ENCODE measurements around the gene COL20A1. TPM values are rescaled to one million over a fixed set of nuclear protein-coding genes. Genes with fewer than 3 reads are reported as not detected.

Gene COL20A1
- total RNA-seq, 3 donors from 2014 or later: not detected

DNA sequence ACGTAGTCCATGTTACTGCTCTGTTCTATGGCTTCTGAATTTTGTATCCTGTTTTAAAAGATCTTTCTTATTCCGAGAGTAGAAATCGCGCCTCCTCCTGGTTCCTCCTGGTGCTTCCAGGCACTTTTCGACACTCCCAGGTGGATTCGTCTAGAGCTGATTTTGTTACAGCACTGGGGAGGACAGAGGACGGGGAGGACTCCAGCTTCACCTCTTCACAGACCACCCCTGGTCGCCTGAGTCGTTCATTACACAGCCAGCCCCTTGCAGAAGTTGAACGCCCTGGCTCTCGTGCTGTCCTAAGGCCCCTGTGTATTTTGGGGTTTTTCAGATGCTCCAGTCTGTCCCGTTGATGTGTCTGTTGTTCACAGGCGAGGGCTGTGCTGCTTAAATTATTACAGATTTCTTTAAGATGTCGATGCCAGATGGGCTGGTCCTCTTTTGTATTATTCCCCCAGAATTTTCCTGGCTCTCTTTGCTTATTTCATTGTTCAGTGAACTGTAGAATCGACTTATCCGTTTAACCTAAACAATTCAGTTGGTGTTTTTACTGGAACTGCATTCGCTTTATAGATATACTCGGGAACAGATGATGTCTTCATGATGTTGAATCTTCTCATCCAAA lies 30.5 kb downstream of the COL20A1 start:
- Histone ChIP-seq H3K36me3 (no peaks in the 10 kb centered on the region), H3K9me3 (no peaks in the 10 kb centered on the region), H3K27me3 (peaks cover 0 to 57% of the 10 kb centered on the region in 2 donors), H3K4me1 (no peaks in the 10 kb centered on the region), H3K4me3 (no peak overlapping the region), H3K27ac (no peak overlapping the region)
- intact Hi-C loops (cut with DNase I; ENCODE audit: low total_unique reads): no loop called here
- no peak for DNase-seq (ENCODE audit: low spot score in 2 of 2)
- TF ChIP-seq POLR2A (IDR thresholded peaks at IDR 0.05): no peak
- TF ChIP-seq POLR2AphosphoS5 (IDR thresholded peaks at IDR 0.05): no peak
- TF ChIP-seq, protein P1, sequence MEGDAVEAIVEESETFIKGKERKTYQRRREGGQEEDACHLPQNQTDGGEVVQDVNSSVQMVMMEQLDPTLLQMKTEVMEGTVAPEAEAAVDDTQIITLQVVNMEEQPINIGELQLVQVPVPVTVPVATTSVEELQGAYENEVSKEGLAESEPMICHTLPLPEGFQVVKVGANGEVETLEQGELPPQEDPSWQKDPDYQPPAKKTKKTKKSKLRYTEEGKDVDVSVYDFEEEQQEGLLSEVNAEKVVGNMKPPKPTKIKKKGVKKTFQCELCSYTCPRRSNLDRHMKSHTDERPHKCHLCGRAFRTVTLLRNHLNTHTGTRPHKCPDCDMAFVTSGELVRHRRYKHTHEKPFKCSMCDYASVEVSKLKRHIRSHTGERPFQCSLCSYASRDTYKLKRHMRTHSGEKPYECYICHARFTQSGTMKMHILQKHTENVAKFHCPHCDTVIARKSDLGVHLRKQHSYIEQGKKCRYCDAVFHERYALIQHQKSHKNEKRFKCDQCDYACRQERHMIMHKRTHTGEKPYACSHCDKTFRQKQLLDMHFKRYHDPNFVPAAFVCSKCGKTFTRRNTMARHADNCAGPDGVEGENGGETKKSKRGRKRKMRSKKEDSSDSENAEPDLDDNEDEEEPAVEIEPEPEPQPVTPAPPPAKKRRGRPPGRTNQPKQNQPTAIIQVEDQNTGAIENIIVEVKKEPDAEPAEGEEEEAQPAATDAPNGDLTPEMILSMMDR (IDR thresholded peaks at IDR 0.05): no peak

DNA sequence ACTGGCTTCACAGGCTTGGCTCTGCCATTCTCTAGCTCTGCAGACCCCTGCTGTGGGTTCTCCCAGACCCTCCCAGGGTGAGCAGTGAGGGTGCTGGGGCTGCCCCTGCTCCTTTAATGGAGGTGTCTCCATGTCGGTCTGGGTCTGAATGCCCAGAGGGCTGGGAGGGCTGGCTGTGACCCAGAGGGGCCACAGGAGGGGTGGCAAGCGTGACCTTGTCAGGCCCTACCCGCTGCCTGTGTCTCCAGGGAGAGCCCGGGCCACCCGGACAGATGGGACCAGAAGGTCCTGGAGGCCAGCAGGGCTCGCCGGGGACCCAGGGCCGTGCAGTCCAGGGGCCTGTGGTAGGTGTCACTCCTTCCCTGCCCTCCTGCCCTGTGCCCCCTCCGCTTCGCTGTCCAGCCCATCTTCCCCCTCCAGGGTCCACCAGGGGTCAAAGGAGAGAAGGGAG lies 32.1 kb downstream of the COL20A1 start:
- Histone ChIP-seq H3K4me1 (no peaks in the 10 kb centered on the region), H3K4me3 (no peak overlapping the region), H3K9me3 (no peaks in the 10 kb centered on the region), H3K27me3 (peaks cover 0 to 59% of the 10 kb centered on the region in 2 donors), H3K27ac (no peak overlapping the region), H3K36me3 (no peaks in the 10 kb centered on the region)
- DNase-seq (ENCODE audit: low spot score in 2 of 2): no peak
- TF ChIP-seq, protein P1 (IDR thresholded peaks at IDR 0.05): no peak
- intact Hi-C loops (cut with DNase I; ENCODE audit: low total_unique reads): no loop called here

DNA sequence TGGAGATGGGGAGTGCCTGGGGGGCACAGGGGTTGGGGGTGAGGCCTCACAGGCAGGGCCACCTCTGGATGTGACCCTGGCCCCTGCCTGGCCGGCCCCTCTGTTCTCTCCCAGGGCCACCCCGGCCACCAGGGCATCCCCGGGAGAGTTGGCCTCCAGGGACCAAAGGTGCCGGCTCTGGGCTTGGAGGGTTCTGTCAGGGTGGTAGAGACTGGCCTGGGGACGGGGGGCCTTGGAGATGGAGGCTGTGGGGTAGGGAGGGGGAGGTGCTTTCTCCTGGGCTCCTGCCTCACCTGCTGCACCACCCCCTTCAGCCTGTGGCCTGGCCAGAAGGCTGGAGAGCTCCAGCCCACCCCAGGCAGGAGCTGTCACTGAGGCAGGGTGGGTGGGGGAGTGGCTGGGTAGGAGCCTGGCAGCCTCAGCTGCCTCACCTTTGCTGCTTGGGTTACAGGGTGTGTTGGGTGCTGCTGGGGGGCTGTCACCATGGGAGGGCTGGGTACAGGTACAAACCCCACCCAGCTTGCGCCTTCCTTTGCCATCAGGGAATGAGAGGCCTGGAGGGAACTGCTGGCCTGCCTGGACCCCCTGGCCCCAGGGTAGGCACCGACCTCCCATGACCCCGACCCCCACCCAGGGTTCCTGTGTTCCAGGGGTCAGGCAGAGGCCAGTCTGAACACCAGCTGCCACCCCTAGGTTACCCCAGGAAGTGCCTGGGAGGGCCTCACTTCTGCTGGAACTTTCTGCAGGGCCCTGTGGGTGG lies 32.7 kb downstream of the COL20A1 start:
- H3K4me1 ChIP-seq: no peaks in the 10 kb centered on the region
- no peak for TF ChIP-seq POLR2AphosphoS5 (IDR thresholded peaks at IDR 0.05)
- no peak for TF ChIP-seq POLR2A (IDR thresholded peaks at IDR 0.05)
- TF ChIP-seq, protein P1 (IDR thresholded peaks at IDR 0.05): no peak

DNA sequence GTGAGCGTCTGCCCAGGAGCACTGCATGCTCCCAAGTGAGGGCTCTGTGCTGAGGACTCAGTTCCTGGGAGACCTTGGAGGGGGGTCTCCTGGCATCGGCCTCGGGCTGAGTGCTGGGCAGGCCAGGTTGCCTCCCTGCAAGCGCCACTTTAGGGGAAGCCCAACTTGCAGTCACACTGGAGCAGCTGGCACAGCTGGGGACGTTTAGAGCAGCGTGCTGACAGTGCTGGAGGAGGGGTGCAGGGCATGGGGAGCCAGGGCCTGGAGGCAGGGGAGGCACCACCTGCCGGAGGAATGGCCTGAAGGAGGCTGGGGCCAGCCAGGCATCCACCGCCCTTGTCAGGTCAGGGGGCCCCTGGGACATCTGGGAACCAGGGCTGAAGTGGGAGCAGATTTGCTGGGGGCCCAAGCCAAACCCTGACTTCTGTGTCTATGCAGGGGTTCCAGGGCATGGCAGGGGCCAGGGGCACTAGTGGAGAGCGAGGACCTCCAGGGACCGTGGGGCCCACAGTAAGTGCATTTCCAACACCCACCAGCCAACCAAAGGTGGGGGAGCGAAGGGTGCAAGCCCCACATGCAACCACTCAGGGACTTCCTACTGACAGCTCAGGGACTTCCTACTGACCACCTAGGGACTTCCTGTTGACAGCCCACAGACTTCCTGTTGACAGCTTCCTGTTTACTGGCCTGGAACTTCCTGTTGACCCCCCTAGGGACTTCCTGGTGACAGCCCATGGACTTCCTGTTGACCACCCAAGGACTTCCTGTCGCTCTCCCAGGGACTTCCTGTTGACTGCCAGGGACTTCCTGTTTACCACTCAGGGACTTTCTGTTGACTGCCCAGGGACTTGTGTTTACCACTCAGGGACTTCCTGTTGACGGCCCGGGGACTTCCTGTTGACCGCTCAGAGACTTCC lies 33.6 kb downstream of the COL20A1 start:
- intact Hi-C loops (cut with DNase I; ENCODE audit: low total_unique reads): no loop called here
- H3K27me3 ChIP-seq: peaks cover 0 to 60% of the 10 kb centered on the region in 2 donors
- TF ChIP-seq POLR2AphosphoS5 (IDR thresholded peaks at IDR 0.05) (no peak), POLR2A (IDR thresholded peaks at IDR 0.05) (no peak)
- TF ChIP-seq, protein P1 (IDR thresholded peaks at IDR 0.05): no peak
- no peak overlapping the region for H3K4me3 ChIP-seq
- no peak for DNase-seq (ENCODE audit: low spot score in 2 of 2)
- H3K9me3 ChIP-seq: no peaks in the 10 kb centered on the region
- no peaks in the 10 kb centered on the region for H3K4me1 ChIP-seq
- H3K36me3 ChIP-seq: no peaks in the 10 kb centered on the region
- H3K27ac ChIP-seq: peak overlapping the region in 1 of 2 donors; percentile 19

More for the DNA sequence above, 32.7 kb downstream of the COL20A1 start:
- no peaks in the 10 kb centered on the region for H3K36me3 ChIP-seq
- no peak overlapping the region for H3K4me3 ChIP-seq
- no peak overlapping the region for H3K27ac ChIP-seq
- no peaks in the 10 kb centered on the region for H3K9me3 ChIP-seq
- DNase-seq (ENCODE audit: low spot score in 2 of 2): no peak
- intact Hi-C loops (cut with DNase I; ENCODE audit: low total_unique reads): no loop called here
- peaks cover 0 to 61% of the 10 kb centered on the region in 2 donors for H3K27me3 ChIP-seq
